IPS DF 6.9 (cell line): ENCODE results near the gene SLC9C2.
A peak's percentile ranks its signal among the peaks of the same experiment; 100 is the strongest.

Source experiments
- DNase-seq: peaks from one replicate; pipeline ENCODE4 v3.0.0-alpha.2; 2013; ENCODE audit warnings: low read depth, low spot score
- H3K27ac ChIP-seq: one replicate; pipeline ENCODE4 v1.5.1; 2013; ENCODE audit warnings: low read length, control low read depth
- H3K27me3 ChIP-seq: 2 replicates; pipeline ENCODE4 v1.6.1; 2013; ENCODE audit warnings: mild to moderate bottlenecking, low read length; ENCODE audit not compliant: control insufficient read depth, insufficient read depth
- H3K36me3 ChIP-seq: 2 replicates; pipeline ENCODE4 v1.6.1; 2013; ENCODE audit warnings: low read length; ENCODE audit not compliant: control insufficient read depth, insufficient read depth
- H3K4me1 ChIP-seq: 2 replicates; pipeline ENCODE4 v1.6.1; 2013; ENCODE audit warnings: low read length; ENCODE audit not compliant: control insufficient read depth, insufficient read depth
- H3K4me3 ChIP-seq: 2 replicates; pipeline ENCODE4 v1.5.1; 2013; ENCODE audit warnings: mild to moderate bottlenecking, low read length
- H3K9me3 ChIP-seq: 2 replicates; pipeline ENCODE4 v1.6.1; 2013; ENCODE audit warnings: low read length, inconsistent platforms; ENCODE audit not compliant: control insufficient read depth, insufficient read depth
- WGBS: extraction: QIAGEN DNeasy Blood & Tissue Kit; methylation state at CpG from one replicate; pipeline ENCODE4 v1.1.7; 2013; ENCODE audit warnings: mixed read lengths, missing lambda C conversion rate; ENCODE audit not compliant: insufficient read length, insufficient coverage; 5-methylcytosine and 5-hydroxymethylcytosine counted together

SLC9C2 gene

GRCh38 chr1:173485401-173485800 is 117.5 kb downstream of the SLC9C2 start:
- no peaks in the 10 kb centered on the region for H3K4me1 ChIP-seq
- H3K4me3 ChIP-seq, result no peak overlapping the region
- H3K9me3 ChIP-seq, result no peaks in the 10 kb centered on the region
- H3K36me3 ChIP-seq, result peaks cover 37% of the 10 kb centered on the region
- H3K27me3 ChIP-seq, result no peaks in the 10 kb centered on the region
- no peak overlapping the region for H3K27ac ChIP-seq
- no peak for DNase-seq
- no CpG with 5 or more reads among the region's 7 CpGs for WGBS

- Histone ChIP-seq H3K27me3 (no peaks in the 10 kb centered on the region), H3K4me1 (no peaks in the 10 kb centered on the region), H3K4me3 (no peak overlapping the region), H3K27ac (no peak overlapping the region), H3K9me3 (no peaks in the 10 kb centered on the region), H3K36me3 (peaks cover 37% of the 10 kb centered on the region)
- no peak for DNase-seq
- no CpG with 5 or more reads among the region's 2 CpGs for WGBS
Measured at GRCh38 chr1:173484276-173484675, 118.6 kb downstream of the SLC9C2 start.

GRCh38 chr1:173482683-173483082 is 120.2 kb downstream of the SLC9C2 start:
- Histone ChIP-seq H3K36me3 (peaks cover 36% of the 10 kb centered on the region), H3K27ac (no peak overlapping the region), H3K4me1 (no peaks in the 10 kb centered on the region), H3K9me3 (no peaks in the 10 kb centered on the region), H3K27me3 (no peaks in the 10 kb centered on the region), H3K4me3 (no peak overlapping the region)
- WGBS, result no CpG with 5 or more reads among the region's 1 CpG
- DNase-seq, result no peak

GRCh38 chr1:173481195-173481772 is 121.6 kb downstream of the SLC9C2 start:
- Histone ChIP-seq H3K4me3 (no peak overlapping the region), H3K9me3 (no peaks in the 10 kb centered on the region), H3K36me3 (peaks cover 29% of the 10 kb centered on the region), H3K27me3 (no peaks in the 10 kb centered on the region), H3K27ac (no peak overlapping the region), H3K4me1 (no peaks in the 10 kb centered on the region)
- no CpG with 5 or more reads among the region's 1 CpG for whole genome bisulfite sequencing
- DNase-seq, result no peak

GRCh38 chr1:173479649-173480048 is 123.2 kb downstream of the SLC9C2 start:
- no CpG with 5 or more reads among the region's 4 CpGs for WGBS
- H3K36me3 ChIP-seq, result peaks cover 20% of the 10 kb centered on the region; the same call in 1 of the 2 replicates
- no peak overlapping the region for H3K27ac ChIP-seq
- no peaks in the 10 kb centered on the region for H3K27me3 ChIP-seq
- no peak overlapping the region for H3K4me3 ChIP-seq
- no peak for DNase-seq
- no peaks in the 10 kb centered on the region for H3K9me3 ChIP-seq
- no peaks in the 10 kb centered on the region for H3K4me1 ChIP-seq

GRCh38 chr1:173478094-173478674 is 124.7 kb downstream of the SLC9C2 start:
- WGBS, result no CpG with 5 or more reads among the region's 9 CpGs
- Histone ChIP-seq H3K36me3 (peaks cover 15% of the 10 kb centered on the region; the same call in 1 of the 2 replicates), H3K4me3 (peak overlapping the region; percentile 82), H3K4me1 (no peaks in the 10 kb centered on the region), H3K9me3 (no peaks in the 10 kb centered on the region), H3K27me3 (no peaks in the 10 kb centered on the region), H3K27ac (no peak overlapping the region)
- no peak for DNase-seq

- H3K27ac ChIP-seq, result no peak within 1 kb of the TSS
- peaks cover 13% of the 10 kb centered on the region; the same call in 1 of the 2 replicates for H3K36me3 ChIP-seq
- H3K9me3 ChIP-seq, result no peaks in the 10 kb centered on the region
- no peaks in the 10 kb centered on the region for H3K4me1 ChIP-seq
- no peaks in the 10 kb centered on the region for H3K27me3 ChIP-seq
- no peak for DNase-seq
- no CpG with 5 or more reads among the region's 69 CpGs for WGBS
- peak within 1 kb of the TSS; percentile 87 for H3K4me3 ChIP-seq
Measured at GRCh38 chr1:173477286-173478093, 125.4 kb downstream of the SLC9C2 start, which contains the start of gene PRDX6. Gene PRDX6 (plus strand): TSS chr1:173477335. CDS start chr1:173477398, 63 bp downstream.

GRCh38 chr1:173476665-173477285 is 126.1 kb downstream of the SLC9C2 start:
- H3K27me3 ChIP-seq, result no peaks in the 10 kb centered on the region
- H3K27ac ChIP-seq, result no peak overlapping the region
- DNase-seq, result peak; percentile 75
- peak overlapping the region; percentile 87 for H3K4me3 ChIP-seq
- WGBS, result no CpG with 5 or more reads among the region's 62 CpGs
- peaks cover 7% of the 10 kb centered on the region; the same call in 1 of the 2 replicates for H3K36me3 ChIP-seq
- no peaks in the 10 kb centered on the region for H3K4me1 ChIP-seq
- no peaks in the 10 kb centered on the region for H3K9me3 ChIP-seq

- DNase-seq, result no peak
- Histone ChIP-seq H3K4me3 (peak overlapping the region; percentile 87; the same call in 1 of the 2 replicates), H3K36me3 (peaks cover 1% of the 10 kb centered on the region; the same call in 1 of the 2 replicates), H3K27ac (no peak overlapping the region), H3K9me3 (no peaks in the 10 kb centered on the region; the same call in 1 of the 2 replicates), H3K27me3 (no peaks in the 10 kb centered on the region), H3K4me1 (no peaks in the 10 kb centered on the region)
- WGBS, result no CpG with 5 or more reads among the region's 5 CpGs
Measured at GRCh38 chr1:173476197-173476664, 126.6 kb downstream of the SLC9C2 start.
